IPS DF 4.7 (cell line): Measurements from ENCODE around the gene CTBP2.

Source experiments
- DNase-seq: peaks from one replicate; pipeline ENCODE4 v3.0.0-alpha.2; 2013; ENCODE audit warnings: low spot score; ENCODE audit errors: extremely low read depth

Gene CTBP2

DNA sequence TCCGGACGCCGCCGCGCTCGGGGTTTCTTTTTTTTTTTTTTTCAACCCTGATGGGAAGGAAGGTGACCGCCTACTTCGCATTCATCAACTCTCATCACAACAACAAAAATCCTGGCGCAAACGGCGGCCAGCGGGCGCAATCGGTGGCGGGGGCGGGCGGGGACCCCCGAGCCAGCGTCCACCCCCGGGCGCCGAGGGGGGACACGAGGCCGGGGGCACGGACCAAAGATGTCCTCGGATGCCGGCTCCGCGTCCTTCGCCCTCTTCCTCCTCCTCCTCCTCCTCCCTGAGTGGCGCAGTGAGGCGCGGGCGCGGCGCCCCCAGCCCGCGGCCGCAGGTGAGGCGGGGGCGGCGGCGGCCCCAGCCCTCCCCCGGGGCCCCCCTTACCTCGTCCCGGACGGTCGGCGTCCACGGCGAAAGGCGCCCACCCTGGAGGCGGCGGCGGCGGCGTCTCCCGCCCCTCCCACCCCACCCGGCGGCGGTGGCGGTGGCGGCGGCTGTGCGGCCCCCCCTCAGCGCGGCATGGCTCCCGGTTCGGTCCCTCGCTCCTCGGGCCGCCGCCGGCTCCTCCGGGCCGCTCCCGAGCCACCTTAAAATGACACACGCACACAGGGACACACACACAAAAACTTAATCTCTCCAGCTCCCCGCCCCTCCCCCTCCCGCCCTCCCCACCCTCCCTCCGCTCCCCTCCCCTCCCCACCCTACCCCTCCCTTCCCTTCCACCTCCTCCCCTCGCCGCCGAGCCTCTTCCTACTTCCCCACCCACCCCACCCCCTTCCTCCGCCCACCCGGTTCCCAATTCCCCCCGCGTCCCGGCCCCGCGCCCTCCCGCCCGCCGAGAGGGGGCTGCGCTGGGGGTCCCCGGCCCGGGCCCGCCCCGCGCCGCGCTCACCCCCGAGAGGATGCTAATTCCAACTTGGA lies at the start of gene CTBP2:
CTBP2 (minus strand) TSS at position 632 of the 924 bp plus-strand sequence.
- DNase-seq: no peak

DNA sequence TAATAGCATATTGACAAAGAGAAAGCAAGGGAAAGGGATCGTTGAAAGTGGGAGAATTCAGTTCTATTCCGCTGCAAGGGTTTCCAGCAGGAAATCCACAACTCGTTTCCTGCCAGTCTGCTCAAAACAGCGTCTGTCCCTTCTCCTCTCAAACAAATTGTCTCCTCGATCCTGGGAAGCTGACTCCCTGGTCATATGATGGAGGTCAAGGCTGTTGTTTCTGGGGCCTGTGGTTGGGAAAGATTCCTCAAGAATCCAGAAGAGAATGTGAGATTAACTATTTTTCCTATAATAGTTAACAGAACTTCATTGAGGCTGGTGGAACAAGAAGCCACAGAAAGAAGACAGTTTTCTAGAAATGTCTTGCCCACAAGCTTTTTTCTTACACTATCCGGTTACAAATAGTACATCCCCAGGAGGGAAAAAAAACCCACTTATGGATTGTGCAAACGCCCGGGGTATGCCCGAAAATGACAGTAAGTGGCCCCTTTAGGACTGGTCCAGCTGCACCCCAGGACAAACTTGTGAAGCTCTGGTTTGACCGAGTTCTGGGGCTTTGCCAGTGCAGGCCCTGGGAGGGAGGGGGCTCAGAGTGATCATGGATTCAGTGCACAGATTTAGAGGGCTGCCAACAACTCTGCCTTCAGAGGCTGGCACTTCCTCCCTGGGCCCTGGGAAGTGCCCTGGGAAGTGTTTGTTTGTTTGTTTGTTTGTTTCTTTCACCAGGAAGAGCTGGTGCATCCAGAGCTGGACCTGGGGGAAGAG lies 49.4 kb upstream of the CTBP2 start:
- DNase-seq: no peak

- DNase-seq: no peak
These were observed 48.6 kb upstream of the CTBP2 start for GRCh38 chr10:125208854-125209565.

GRCh38 chr10:125206623-125207022 lies 46.3 kb upstream of the CTBP2 start:
- no peak for DNase-seq

DNA sequence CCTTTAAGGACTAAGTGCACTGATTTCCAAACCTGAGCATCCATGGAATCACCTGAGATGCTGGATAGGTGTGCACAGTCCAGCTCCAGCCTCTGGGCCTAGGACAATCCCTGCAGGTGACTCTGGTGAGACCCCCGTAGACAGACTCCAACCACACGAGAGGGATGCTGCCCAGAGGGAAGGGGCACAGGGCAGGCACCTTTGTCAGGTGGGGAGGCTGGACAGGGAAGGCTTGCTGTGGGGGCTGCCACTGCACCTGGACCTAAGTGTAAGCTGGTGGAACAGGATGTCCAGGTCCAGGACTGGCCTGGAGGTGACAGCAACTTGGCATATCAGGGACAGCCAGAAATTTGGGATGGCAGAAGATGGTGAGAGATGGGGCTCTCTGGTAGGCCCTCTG lies 45.1 kb upstream of the CTBP2 start:
- DNase-seq: no peak

- no peak for DNase-seq
These were observed 44.0 kb upstream of the CTBP2 start for GRCh38 chr10:125204400-125204799.

GRCh38 chr10:125203186-125203800 lies 42.9 kb upstream of the CTBP2 start:
- DNase-seq: no peak

GRCh38 chr10:125201791-125202622 lies 41.6 kb upstream of the CTBP2 start:
- no peak for DNase-seq

GRCh38 chr10:125201108-125201524 lies 40.8 kb upstream of the CTBP2 start:
- DNase-seq: no peak

DNA sequence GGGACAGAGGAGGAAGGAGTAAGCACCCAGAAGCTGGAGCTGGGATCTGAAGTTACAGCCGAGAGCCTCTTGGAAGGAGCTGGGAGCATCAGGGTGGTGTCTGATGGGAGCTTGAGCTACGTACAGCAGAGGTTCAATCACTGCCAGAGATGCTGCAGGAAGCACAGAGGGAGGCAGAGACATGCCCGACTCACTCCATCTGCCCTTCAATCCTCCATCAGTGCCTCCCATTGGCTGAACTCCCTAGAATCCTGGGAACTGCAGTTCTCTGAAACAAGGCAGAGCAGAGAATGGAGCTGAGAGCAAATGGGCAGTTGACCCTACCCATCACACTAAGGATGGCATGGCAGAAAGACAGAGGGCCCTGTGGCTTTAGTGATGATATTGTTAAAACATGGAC lies 40.0 kb upstream of the CTBP2 start:
- no peak for DNase-seq

DNA sequence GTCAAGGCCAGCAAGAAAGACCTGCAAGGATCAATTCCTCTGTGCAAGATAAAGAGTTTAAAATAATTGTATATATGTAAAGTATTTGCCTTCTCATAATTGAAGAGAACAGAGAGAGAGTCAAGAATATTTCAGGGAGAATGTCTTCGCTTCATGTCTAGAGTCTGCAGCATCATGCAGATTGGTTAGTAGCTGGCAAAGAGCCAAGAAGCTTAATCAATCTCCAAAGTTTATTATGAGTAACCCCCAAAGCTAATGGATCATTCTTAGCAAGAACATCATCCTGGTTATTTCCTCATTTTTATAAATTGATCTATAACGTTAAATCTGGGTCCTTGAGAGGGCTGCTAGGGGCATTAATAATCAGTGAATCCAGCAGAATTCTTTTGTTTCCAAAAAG lies 38.9 kb upstream of the CTBP2 start:
- no peak for DNase-seq

- DNase-seq: no peak
These were observed 34.5 kb upstream of the CTBP2 start for GRCh38 chr10:125194814-125195213.

DNA sequence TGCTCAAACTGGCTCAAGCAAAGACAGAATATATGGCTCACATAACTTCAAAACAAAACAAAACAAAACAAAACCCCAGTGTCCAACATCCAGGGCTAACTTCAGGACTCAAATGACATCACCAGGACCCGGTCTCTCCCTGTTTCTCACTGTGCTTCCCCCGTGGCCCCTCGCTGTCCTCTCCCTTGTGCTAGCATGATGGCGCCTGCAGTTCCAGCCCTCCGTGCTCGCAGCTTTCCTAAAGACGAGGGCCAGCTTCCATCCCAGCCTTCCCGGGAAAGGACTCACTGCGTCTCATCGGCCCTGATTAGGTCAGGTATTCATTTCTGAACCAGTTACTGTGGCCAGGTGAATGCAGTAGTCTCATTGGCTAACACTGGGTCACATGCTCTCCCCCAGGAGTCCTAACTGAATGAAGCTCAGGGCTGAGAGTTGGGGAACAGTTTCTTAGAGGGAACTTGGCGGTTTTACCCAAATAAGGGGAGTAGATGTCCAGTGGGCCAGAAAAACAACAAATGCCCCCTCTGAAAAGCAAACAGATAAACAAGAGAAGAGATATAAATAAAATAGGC lies 33.0 kb upstream of the CTBP2 start:
- no peak for DNase-seq

DNA sequence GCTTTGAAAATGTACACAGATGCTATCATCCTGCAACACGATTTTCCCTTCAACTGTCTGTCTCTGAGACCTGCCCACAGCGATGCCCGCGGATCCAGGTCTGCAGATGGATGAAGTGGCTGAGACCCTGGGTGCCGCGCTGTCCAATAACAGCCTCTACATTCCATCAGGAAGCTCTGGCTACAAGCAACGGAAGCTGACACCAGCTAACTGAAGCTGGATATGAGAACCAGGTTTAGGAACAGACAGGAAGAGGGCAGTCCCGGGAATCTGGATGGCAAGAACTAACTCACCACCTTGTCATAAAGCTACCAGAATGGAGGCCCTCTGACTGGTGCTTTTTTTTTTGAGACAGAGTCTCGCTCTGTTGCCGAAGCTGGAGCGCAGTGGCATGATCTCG lies 32.3 kb upstream of the CTBP2 start:
- DNase-seq: no peak

DNA sequence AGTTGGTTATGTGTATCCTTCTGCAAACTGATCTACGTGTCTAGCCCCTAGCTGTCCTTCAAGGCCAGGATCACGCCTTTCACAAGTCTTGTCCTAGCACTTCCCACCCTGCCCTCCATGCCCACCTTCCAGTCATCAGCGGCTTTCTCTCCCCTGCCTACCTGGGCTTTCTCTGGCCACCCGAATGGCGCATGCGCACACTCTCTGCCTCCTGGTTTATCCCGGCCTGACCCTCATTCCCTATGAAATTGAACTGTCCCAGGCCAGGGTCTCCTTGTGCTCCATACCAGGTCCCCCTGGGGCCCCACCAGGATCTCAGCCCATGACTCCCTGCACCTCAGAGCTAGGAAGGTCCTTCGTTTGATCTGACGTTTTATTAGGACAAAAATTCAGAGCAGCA lies 31.6 kb upstream of the CTBP2 start:
- DNase-seq: no peak

- DNase-seq: no peak
These were observed 30.6 kb upstream of the CTBP2 start for GRCh38 chr10:125190946-125191345.

DNA sequence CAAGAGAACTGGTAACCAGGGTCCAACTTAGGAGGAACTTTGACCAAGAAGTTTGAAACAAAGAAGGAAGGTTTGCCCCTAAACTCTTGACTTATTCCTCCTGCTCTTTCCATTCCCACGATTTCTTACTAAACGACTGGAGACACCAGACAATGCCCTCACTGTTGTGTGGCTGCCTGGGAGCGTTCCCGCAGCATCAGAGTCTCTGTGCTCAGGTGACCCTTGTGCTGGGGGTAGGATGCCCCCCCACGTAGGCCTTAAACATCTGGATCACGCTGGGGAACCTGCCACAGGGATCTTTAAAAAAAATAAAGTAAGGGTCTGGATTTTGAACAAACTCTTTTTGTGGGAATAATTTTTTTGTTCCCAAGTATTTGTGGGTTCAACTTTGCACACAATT lies 30.1 kb upstream of the CTBP2 start:
- no peak for DNase-seq

GRCh38 chr10:125189162-125189561 lies 28.8 kb upstream of the CTBP2 start:
- DNase-seq: no peak

DNA sequence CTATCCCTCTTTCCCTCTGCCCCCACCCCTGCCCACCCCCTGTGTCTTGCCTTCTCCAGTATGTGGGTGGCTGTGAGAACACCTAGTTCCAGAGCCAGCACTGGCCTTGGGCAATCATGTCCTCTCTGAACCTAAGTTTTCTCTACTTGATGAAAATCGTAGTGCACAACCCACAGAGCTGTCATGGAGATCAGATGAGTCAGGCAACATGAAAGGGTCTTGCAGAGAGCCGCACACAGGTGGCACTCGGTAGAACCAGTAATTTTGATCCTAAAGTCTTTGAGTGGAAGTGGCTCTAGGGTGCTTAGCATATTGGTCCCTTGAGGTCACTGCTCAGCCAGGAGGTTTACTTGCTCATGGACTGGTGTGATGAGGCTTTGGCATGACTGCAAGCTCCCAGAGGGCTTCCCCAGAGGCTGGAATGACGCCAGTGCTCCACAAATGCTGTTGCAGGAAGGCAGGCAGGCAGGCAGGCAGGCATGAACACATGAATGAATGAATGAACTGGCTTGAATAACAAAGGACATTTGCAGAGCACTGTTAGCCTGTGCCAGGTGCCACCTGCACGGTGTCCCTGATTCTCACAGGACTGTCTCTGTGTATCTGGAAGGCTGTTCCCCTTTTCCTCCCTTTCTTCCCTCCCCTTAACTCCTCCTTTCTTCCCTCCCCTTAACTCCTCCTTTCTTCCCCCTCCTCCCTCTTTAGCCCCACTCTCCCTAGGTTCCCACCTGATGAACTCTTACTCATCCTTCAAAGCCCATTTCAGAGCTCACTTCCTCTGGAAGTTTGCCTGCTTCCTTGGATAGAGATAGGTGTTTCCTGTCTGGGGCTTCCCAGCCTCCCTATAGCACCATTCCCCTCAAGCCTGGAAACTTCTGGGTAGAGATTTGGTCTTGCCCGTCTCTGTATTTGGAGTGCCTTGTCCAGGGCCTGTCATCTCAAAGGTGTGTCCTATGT lies 27.2 kb upstream of the CTBP2 start:
- no peak for DNase-seq
